Neutrophil (primary cell): Measurements from ENCODE around the gene IVL.

Experiments used
- H3K27ac ChIP-seq: fragments of 200-600 bp; sonication (generic); 2 replicates; pipeline ENCODE4 v1.5.1; 2016; ENCODE audit warnings: mild to moderate bottlenecking, moderate library complexity
- H3K27me3 ChIP-seq: fragments of 200-600 bp; sonication (generic); 2 replicates; pipeline ENCODE4 v1.6.0; 2016; ENCODE audit warnings: mild to moderate bottlenecking
- H3K36me3 ChIP-seq: fragments of 200-600 bp; sonication (generic); 2 replicates; pipeline ENCODE4 v1.5.1; 2017
- H3K4me1 ChIP-seq, 2 experiments: fragments of 200-600 bp in 1 of 2; sonication (generic) in 1 of 2; 1 replicate in 1 of 2; 2 replicates in 1 of 2; pipeline versions ENCODE4 v1.5.1 to v1.6.1; 2013 to 2016; ENCODE audit warnings: low read depth in 1 of 2, low read length in 1 of 2, mild to moderate bottlenecking in 1 of 2, moderate library complexity in 1 of 2; ENCODE audit not compliant: control insufficient read depth in 1 of 2, insufficient read depth in 1 of 2
- H3K4me3 ChIP-seq, 2 experiments: fragments of 200-600 bp in 1 of 2; sonication (generic) in 1 of 2; 1 replicate in 1 of 2; 2 replicates in 1 of 2; pipeline ENCODE4 v1.5.1; 2013 to 2016; ENCODE audit warnings: low read depth in 1 of 2, low read length in 1 of 2, mild to moderate bottlenecking in 1 of 2, moderate library complexity in 1 of 2
- H3K9me3 ChIP-seq: fragments of 200-600 bp; sonication (generic); 2 replicates; pipeline ENCODE4 v1.5.1; 2016
- TF ChIP-seq, protein P1 (sequence below): fragments of 200-600 bp; sonication (generic); IDR thresholded peaks from 2 replicates; pipeline ENCODE4 v1.5.1; 2016; ENCODE audit warnings: antibody characterized with exemption

The IVL gene, protein sequence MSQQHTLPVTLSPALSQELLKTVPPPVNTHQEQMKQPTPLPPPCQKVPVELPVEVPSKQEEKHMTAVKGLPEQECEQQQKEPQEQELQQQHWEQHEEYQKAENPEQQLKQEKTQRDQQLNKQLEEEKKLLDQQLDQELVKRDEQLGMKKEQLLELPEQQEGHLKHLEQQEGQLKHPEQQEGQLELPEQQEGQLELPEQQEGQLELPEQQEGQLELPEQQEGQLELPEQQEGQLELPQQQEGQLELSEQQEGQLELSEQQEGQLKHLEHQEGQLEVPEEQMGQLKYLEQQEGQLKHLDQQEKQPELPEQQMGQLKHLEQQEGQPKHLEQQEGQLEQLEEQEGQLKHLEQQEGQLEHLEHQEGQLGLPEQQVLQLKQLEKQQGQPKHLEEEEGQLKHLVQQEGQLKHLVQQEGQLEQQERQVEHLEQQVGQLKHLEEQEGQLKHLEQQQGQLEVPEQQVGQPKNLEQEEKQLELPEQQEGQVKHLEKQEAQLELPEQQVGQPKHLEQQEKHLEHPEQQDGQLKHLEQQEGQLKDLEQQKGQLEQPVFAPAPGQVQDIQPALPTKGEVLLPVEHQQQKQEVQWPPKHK

GRCh38 chr1:152907686-152908601, at the start of gene IVL:
TSS of gene IVL (plus strand) at chr1:152908546. CDS start at chr1:152909798, 1,252 bp downstream.
- TF ChIP-seq, protein P1, sequence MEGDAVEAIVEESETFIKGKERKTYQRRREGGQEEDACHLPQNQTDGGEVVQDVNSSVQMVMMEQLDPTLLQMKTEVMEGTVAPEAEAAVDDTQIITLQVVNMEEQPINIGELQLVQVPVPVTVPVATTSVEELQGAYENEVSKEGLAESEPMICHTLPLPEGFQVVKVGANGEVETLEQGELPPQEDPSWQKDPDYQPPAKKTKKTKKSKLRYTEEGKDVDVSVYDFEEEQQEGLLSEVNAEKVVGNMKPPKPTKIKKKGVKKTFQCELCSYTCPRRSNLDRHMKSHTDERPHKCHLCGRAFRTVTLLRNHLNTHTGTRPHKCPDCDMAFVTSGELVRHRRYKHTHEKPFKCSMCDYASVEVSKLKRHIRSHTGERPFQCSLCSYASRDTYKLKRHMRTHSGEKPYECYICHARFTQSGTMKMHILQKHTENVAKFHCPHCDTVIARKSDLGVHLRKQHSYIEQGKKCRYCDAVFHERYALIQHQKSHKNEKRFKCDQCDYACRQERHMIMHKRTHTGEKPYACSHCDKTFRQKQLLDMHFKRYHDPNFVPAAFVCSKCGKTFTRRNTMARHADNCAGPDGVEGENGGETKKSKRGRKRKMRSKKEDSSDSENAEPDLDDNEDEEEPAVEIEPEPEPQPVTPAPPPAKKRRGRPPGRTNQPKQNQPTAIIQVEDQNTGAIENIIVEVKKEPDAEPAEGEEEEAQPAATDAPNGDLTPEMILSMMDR = no peak
- H3K9me3 ChIP-seq = no peaks in the 10 kb centered on the region

DNA sequence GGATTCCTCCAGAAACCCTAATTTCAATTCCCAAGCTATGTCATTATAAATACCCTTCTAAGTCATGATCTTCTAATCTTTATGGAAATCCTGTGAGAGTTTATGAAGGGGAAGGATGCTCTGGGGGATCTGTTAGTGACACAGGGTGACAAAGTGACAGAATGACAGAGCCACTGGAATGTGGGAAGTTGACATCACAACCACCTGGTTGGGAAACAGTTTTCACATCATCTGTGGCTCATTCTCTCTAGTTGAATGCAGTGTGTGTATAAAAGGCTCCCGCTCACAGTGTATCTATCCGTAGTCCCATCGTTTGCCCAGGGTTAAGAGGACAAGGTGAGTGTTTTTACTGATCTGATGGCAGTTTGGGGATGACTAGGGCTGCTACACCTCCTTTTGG, 48.6 kb upstream of the IVL start, which contains the start of gene LCE7A:
Gene LCE7A, plus strand, starts transcription at position 301 of the 400 bp plus-strand sequence. CDS start 702 bp downstream, outside the sequence.
- no peaks in the 10 kb centered on the region for H3K36me3 ChIP-seq
- H3K9me3 ChIP-seq = no peaks in the 10 kb centered on the region
- H3K4me3 ChIP-seq = no peak within 1 kb of the TSS
- TF ChIP-seq, protein P1 = no peak
- no peak within 1 kb of the TSS for H3K27ac ChIP-seq
- H3K27me3 ChIP-seq = peaks cover 25% of the 10 kb centered on the region
- no peaks in the 10 kb centered on the region for H3K4me1 ChIP-seq

More at GRCh38 chr1:152907686-152908601, at the start of gene IVL:
- Histone ChIP-seq H3K4me3 (no peak within 1 kb of the TSS), H3K36me3 (no peaks in the 10 kb centered on the region), H3K27ac (no peak within 1 kb of the TSS), H3K4me1 (no peaks in the 10 kb centered on the region), H3K27me3 (peaks cover 42% of the 10 kb centered on the region)

GRCh38 chr1:152860129-152860528, 48.2 kb upstream of the IVL start:
- no peaks in the 10 kb centered on the region for H3K36me3 ChIP-seq
- TF ChIP-seq, protein P1 = no peak
- no peak overlapping the region for H3K27ac ChIP-seq
- no peaks in the 10 kb centered on the region for H3K4me1 ChIP-seq
- no peak overlapping the region for H3K4me3 ChIP-seq
- peaks cover 27% of the 10 kb centered on the region for H3K27me3 ChIP-seq
- H3K9me3 ChIP-seq = no peaks in the 10 kb centered on the region

DNA sequence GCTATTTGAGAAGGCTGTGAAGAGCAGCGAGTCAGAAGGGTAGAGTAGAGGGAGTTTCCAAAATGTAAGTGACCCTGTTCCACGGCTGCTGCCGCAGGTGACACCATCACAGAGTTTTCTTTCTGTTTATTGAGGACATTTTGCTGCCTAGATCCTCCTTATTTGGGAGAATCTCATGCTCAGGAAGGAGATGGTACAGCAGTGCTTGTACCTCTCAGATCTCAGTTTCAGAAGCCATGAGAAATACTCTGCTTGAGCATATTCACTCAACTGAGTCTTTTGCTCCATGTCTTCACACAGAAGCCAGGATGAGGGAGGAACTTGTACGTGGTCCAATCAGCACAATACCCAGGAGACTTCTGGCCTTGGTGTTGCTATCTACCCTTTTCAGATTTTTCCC, 47.0 kb upstream of the IVL start:
- TF ChIP-seq, protein P1 = no peak
- H3K4me1 ChIP-seq = no peaks in the 10 kb centered on the region
- peaks cover 27% of the 10 kb centered on the region for H3K27me3 ChIP-seq
- H3K27ac ChIP-seq = no peak overlapping the region
- H3K9me3 ChIP-seq = no peaks in the 10 kb centered on the region
- H3K36me3 ChIP-seq = no peaks in the 10 kb centered on the region
- no peak overlapping the region for H3K4me3 ChIP-seq

- Histone ChIP-seq H3K36me3 (no peaks in the 10 kb centered on the region), H3K27me3 (peaks cover 40% of the 10 kb centered on the region), H3K27ac (no peak overlapping the region), H3K9me3 (no peaks in the 10 kb centered on the region), H3K4me1 (no peaks in the 10 kb centered on the region), H3K4me3 (no peak overlapping the region)
- TF ChIP-seq, protein P1 = no peak
These were observed 43.9 kb upstream of the IVL start for GRCh38 chr1:152864443-152864842.
